Bronchial epithelial cell (primary cell): ENCODE results near the gene CNTFR. TPM values are rescaled to one million over a fixed set of nuclear protein-coding genes. Genes with fewer than 3 reads are reported as not detected.

ENCODE experiments used
- DNase-seq: peaks from one replicate; pipeline ENCODE4 v3.0.0-alpha.2; 2010; ENCODE audit warnings: low read depth
- FAIRE-seq: peaks from 2 replicates; lab custom pipeline; 2011; peaks lifted over from hg19 to GRCh38; lab: Jason Lieb, UNC
- H3K27me3 ChIP-seq: 2 replicates; pipeline ENCODE4 v1.5.1; 2011; ENCODE audit warnings: low read length; ENCODE audit not compliant: control insufficient read depth, insufficient read depth
- H3K36me3 ChIP-seq: 2 replicates; pipeline ENCODE4 v1.5.1; 2011; ENCODE audit warnings: low read length; ENCODE audit not compliant: control insufficient read depth, insufficient read depth
- H3K4me3 ChIP-seq: 2 replicates; pipeline ENCODE4 v1.5.1; 2011; ENCODE audit warnings: mild to moderate bottlenecking, low read depth, low read length, control low read depth
- total RNA-seq: library from RNA; depleted of rRNA; stranded (reverse); fragments of >200 nt; gene quantifications from 2 replicates; pipeline ENCODE4 v1.2.1, GENCODE V29; 2014
- TF ChIP-seq, protein P1 (sequence below): IDR thresholded peaks from 2 replicates; pipeline ENCODE4 v1.5.1; 2011; ENCODE audit warnings: mild to moderate bottlenecking, moderate library complexity, low read length, control low read depth, inconsistent platforms; ENCODE audit not compliant: insufficient read depth, severe bottlenecking

CNTFR gene
- total RNA-seq, 1 donor from 2014 or later: not detected

GRCh38 chr9:34524349-34524748, 65.2 kb downstream of the CNTFR start:
- TF ChIP-seq, protein P1, sequence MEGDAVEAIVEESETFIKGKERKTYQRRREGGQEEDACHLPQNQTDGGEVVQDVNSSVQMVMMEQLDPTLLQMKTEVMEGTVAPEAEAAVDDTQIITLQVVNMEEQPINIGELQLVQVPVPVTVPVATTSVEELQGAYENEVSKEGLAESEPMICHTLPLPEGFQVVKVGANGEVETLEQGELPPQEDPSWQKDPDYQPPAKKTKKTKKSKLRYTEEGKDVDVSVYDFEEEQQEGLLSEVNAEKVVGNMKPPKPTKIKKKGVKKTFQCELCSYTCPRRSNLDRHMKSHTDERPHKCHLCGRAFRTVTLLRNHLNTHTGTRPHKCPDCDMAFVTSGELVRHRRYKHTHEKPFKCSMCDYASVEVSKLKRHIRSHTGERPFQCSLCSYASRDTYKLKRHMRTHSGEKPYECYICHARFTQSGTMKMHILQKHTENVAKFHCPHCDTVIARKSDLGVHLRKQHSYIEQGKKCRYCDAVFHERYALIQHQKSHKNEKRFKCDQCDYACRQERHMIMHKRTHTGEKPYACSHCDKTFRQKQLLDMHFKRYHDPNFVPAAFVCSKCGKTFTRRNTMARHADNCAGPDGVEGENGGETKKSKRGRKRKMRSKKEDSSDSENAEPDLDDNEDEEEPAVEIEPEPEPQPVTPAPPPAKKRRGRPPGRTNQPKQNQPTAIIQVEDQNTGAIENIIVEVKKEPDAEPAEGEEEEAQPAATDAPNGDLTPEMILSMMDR: no peak
- Histone ChIP-seq H3K36me3 (no peaks in the 10 kb centered on the region), H3K4me3 (no peak overlapping the region), H3K27me3 (peaks cover 12% of the 10 kb centered on the region)
- no peak for DNase-seq
- FAIRE-seq: no peak

GRCh38 chr9:34522971-34523797, 66.3 kb downstream of the CNTFR start, which contains the start of gene ENHO:
Gene ENHO (minus strand): TSS chr9:34522990. CDS start chr9:34521695, 1,295 bp downstream.
- peaks cover 15% of the 10 kb centered on the region for H3K27me3 ChIP-seq
- no peaks in the 10 kb centered on the region for H3K36me3 ChIP-seq
- TF ChIP-seq, protein P1: no peak
- DNase-seq: peak; percentile 66
- peak within 1 kb of the TSS; percentile 23 for H3K4me3 ChIP-seq
- FAIRE-seq: no peak

GRCh38 chr9:34522091-34522887, 67.2 kb downstream of the CNTFR start:
- H3K36me3 ChIP-seq: no peaks in the 10 kb centered on the region
- peaks cover 15% of the 10 kb centered on the region for H3K27me3 ChIP-seq
- FAIRE-seq (no peak), DNase-seq (no peak)
- TF ChIP-seq, protein P1: no peak
- H3K4me3 ChIP-seq: peak overlapping the region; percentile 16

DNA sequence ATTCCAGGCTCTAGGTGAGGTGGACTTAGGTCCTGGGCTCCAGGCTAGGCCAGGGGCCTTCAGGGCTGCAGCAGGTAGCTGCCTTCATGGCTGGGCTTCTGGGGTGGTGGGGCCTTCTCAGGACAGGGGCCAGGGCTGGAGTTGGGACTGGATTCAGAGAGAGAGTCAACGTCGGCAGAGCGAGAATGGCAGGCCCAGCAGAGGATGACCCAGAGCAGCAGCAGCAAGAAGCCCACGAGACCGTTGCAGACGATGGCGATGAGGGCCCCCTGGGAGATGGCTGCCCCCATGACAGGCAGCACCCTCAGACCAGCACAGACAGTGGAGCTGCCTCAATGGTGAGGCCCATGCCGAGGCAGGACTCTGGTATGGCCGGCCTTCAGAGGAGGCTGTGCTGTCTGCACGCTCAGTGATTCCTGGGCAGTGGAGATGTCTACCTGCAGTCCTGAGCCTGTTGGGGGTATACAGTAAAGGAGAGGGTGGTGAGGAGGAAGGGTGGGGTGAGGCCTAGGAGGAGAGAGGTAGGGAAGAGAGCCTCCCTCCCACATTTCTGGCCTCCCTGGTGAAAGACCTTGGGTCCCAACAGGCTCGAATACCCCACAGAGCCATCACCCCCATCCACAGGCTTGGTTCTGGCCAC, 68.0 kb downstream of the CNTFR start:
- Histone ChIP-seq H3K27me3 (peaks cover 15% of the 10 kb centered on the region), H3K36me3 (no peaks in the 10 kb centered on the region), H3K4me3 (no peak overlapping the region)
- TF ChIP-seq, protein P1: no peak
- FAIRE-seq (no peak), DNase-seq (no peak)

DNA sequence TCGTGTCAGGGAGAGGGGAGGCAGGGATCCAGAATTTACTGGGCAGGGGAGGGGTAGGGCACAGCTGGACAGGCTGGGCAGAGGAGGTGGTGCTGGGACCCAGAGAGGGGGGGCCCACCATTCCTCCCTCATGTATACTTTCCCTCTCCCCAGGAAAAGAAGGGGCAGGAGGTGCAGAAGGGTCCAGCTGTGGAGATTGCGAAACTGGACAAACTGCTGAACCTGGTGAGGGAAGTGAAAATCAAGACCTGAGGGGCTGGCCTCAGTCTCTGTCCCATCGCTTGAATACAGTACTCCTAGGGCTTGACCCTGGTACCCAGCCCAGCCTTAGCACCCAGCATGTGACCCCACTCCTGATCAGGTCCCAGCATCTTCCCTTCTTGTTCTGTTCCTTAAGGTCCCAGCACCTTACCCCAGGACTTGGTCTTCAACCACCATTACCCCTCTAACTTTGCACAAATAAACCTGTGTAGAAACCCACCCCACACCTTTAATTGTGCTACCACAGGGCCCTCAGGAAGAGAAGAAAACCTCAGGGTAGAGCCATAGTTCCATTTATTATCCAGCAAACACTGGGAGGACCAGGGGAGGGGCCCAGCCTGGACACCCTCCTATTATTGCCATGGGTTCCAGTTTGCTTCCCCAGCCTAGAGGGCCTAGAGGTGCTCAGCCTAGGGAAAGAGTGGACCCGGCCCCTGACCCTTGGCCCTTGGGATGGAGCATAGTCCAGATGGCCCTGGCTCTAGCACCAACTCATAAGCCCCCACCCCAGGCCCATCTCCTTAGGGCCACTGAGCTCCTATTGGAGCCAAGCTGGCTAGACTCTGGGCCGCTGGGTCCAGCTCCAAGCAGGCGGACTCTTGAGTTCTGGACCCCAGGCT, 68.8 kb downstream of the CNTFR start:
- no peaks in the 10 kb centered on the region for H3K36me3 ChIP-seq
- H3K4me3 ChIP-seq: no peak overlapping the region
- FAIRE-seq (no peak), DNase-seq (no peak)
- TF ChIP-seq, protein P1: no peak
- H3K27me3 ChIP-seq: peaks cover 12% of the 10 kb centered on the region
